Lower lobe of right lung (tissue), 2 donors: ENCODE measurements around the gene CYTH3. TPM values are rescaled to one million over a fixed set of nuclear protein-coding genes. Genes with fewer than 3 reads are reported as not detected.

ENCODE experiments used
- ATAC-seq, 2 donors: fragments of 200-7000 bp; cut with Tn5 transposase; one replicate each; pipeline ENCODE4 v1.9.1; 2020 to 2022; ENCODE audit warnings: mild to moderate bottlenecking in 2 of 2, moderate library complexity in 2 of 2
- DNase-seq: peaks from one replicate; pipeline ENCODE4 v3.0.0-alpha.2; 2020
- H3K27ac ChIP-seq: fragments of 200-600 bp; one replicate; pipeline ENCODE4 v1.8.0; 2022
- H3K27me3 ChIP-seq: fragments of 200-600 bp; one replicate; pipeline ENCODE4 v1.8.0; 2022; ENCODE audit warnings: low read depth
- H3K36me3 ChIP-seq: fragments of 200-600 bp; one replicate; pipeline ENCODE4 v1.8.0; 2022; ENCODE audit warnings: mild to moderate bottlenecking
- H3K4me1 ChIP-seq: fragments of 200-600 bp; one replicate; pipeline ENCODE4 v1.8.0; 2022
- H3K4me3 ChIP-seq: fragments of 200-600 bp; one replicate; pipeline ENCODE4 v1.8.0; 2022; ENCODE audit warnings: mild to moderate bottlenecking
- H3K9me3 ChIP-seq: fragments of 200-600 bp; one replicate; pipeline ENCODE4 v1.8.0; 2022
- intact Hi-C: fragments of 100-400 bp; cut with DNase I; formaldehyde crosslinking; loops from one replicate; pipeline ENCODE4 v1.11.0; 2022
- total RNA-seq: library from RNA; stranded (reverse); fragmentation: NEBNext Ultra II Directional; extraction: Animal tissue kit (Norgen Biotek cat#: 25700); gene quantifications from one replicate; pipeline ENCODE4 v1.2.1, GENCODE V29; 2021
- TF ChIP-seq, protein P1 (sequence below): fragments of 200-600 bp; IDR thresholded peaks from one replicate; pipeline ENCODE4 v1.8.0; 2022; ENCODE audit warnings: antibody characterized with exemption, mild to moderate bottlenecking
- donor health status: DM: no; HTN: yes; CAD: no; lungs with severe emphysema.

CYTH3 gene
- total RNA-seq, 1 donor from 2014 or later: 26.1 TPM

DNA sequence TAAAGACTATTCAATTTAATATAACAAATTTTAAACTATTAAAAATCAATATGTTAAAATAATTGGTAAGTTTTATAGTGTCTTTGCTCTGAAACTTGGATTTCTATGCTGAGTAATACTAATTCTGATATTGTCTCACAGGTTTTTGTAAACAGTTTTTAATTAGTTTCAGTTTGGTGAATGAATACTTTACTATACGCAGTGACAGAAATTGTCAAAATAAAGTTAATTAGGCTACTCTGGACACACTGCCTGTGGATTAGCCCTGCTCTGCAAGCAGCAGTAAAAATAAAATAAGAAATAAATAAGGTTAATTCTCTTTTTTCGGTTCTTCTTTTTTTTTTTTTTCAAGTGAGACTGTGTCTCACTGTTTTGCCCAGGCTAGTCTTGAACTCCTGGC, 135.9 kb downstream of the CYTH3 start:
- H3K27ac ChIP-seq: no peak overlapping the region
- H3K4me3 ChIP-seq: no peak overlapping the region
- H3K27me3 ChIP-seq: no peaks in the 10 kb centered on the region
- intact Hi-C loops: no loop called here
- no peaks in the 10 kb centered on the region for H3K4me1 ChIP-seq
- no peaks in the 10 kb centered on the region for H3K9me3 ChIP-seq
- ATAC-seq: no peak
- DNase-seq: no peak
- H3K36me3 ChIP-seq: peaks cover 83% of the 10 kb centered on the region
- TF ChIP-seq, protein P1, sequence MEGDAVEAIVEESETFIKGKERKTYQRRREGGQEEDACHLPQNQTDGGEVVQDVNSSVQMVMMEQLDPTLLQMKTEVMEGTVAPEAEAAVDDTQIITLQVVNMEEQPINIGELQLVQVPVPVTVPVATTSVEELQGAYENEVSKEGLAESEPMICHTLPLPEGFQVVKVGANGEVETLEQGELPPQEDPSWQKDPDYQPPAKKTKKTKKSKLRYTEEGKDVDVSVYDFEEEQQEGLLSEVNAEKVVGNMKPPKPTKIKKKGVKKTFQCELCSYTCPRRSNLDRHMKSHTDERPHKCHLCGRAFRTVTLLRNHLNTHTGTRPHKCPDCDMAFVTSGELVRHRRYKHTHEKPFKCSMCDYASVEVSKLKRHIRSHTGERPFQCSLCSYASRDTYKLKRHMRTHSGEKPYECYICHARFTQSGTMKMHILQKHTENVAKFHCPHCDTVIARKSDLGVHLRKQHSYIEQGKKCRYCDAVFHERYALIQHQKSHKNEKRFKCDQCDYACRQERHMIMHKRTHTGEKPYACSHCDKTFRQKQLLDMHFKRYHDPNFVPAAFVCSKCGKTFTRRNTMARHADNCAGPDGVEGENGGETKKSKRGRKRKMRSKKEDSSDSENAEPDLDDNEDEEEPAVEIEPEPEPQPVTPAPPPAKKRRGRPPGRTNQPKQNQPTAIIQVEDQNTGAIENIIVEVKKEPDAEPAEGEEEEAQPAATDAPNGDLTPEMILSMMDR: no peak

DNA sequence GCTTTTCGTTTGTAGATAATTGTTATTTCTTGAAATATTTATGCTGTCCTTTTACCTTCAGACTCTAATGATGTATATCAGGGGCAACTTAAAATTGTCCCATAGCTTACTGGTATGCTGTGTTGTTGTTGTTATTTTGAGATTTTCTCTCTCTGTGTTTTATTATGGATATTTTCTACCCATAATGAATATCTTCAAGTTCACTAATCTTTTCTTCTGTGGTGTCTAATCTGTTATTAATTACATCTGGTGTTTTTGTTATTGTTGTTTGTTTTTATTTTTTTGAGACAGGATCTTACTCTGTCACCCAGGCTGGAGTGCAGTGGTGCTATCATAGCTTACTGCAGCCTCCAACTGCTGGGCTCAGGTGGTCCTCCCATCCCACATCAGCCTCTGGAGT, 139.2 kb downstream of the CYTH3 start:
- no peak for ATAC-seq
- peaks cover 80% of the 10 kb centered on the region for H3K36me3 ChIP-seq

DNA sequence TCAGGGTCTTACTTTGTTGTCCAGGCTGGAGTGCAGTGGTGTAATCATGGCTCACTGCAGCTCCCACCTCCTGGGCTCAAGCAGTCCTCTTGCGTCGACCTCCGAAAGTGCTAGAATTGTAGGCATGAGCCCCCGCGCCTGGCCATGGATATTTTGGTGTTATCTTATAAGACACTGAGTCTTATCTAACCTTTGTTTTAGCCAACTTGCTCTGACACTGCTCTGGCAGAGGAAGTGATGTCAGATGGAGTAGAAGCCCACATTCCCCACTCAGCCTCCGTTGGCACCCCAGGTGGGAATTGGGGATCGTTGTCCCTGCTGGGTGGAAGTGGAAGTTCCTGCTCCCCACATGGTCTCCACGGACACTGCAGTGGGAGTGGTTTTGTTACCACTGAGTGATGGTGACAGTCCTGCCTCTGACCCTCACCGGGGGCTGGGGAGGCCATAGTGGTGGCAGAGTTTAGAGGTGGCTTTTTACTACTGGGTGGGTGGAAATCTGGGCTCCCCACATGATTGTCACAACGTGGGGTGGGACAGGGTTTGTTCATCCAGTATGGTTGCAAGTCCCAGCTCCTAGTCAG, 142.3 kb downstream of the CYTH3 start:
- Histone ChIP-seq H3K27ac (no peak overlapping the region), H3K27me3 (no peaks in the 10 kb centered on the region), H3K4me1 (no peaks in the 10 kb centered on the region), H3K4me3 (no peak overlapping the region), H3K36me3 (peaks cover 60% of the 10 kb centered on the region), H3K9me3 (no peaks in the 10 kb centered on the region)
- TF ChIP-seq, protein P1: no peak
- intact Hi-C loops: no loop called here
- DNase-seq (no peak), ATAC-seq (no peak)

More for the DNA sequence above, 139.2 kb downstream of the CYTH3 start:
- no peak for DNase-seq
- Histone ChIP-seq H3K9me3 (no peaks in the 10 kb centered on the region), H3K4me3 (no peak overlapping the region), H3K4me1 (no peaks in the 10 kb centered on the region), H3K27me3 (no peaks in the 10 kb centered on the region), H3K27ac (no peak overlapping the region)
- TF ChIP-seq, protein P1: no peak
- intact Hi-C loops: no loop called here

DNA sequence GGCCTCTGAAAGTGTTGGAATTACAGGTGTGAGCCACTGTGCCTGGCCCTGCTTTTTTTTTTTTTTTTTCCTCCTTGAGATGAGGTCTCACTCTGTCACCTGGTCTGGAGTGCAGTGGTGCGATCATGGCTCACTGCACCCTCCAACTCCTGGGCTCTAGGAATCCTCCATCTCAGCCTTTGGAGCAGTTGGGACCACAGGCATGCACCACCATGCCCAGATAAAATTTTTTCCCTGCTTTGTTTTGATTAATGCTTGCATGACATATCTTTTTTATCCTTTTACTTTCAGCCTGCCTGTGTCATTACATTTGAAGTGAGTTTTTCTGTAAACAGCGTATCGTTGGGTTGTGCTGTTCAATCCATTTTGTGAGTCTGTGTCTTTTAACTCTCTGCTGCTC, 144.2 kb downstream of the CYTH3 start:
- H3K36me3 ChIP-seq: peaks cover 50% of the 10 kb centered on the region
- TF ChIP-seq, protein P1: no peak
- intact Hi-C loops: no loop called here
- no peaks in the 10 kb centered on the region for H3K27me3 ChIP-seq
- no peaks in the 10 kb centered on the region for H3K9me3 ChIP-seq
- no peak for ATAC-seq
- H3K4me1 ChIP-seq: no peaks in the 10 kb centered on the region
- no peak overlapping the region for H3K27ac ChIP-seq
- DNase-seq: no peak
- H3K4me3 ChIP-seq: no peak overlapping the region

DNA sequence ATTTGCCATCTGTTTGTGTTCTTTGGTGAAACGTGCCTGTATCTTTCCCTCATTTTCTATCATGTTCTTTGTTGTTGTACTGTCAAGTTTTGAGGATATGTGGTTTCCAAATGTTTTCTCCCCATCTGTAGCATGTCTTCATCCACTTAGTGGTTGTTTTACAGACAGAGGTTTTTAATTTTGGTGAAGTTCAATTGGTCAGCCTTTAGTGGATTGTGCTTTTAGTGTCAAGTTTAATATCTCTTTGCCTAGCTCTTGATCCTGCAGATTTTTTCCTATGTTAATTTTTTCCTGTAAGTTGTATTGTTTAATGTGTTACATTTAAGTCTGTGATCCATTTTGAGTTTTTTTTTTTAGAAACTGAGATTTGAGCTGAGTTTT, 145.3 kb downstream of the CYTH3 start:
- ATAC-seq (no peak), DNase-seq (no peak)
- Histone ChIP-seq H3K9me3 (no peaks in the 10 kb centered on the region), H3K27me3 (no peaks in the 10 kb centered on the region), H3K36me3 (peaks cover 53% of the 10 kb centered on the region), H3K27ac (no peak overlapping the region), H3K4me1 (no peaks in the 10 kb centered on the region), H3K4me3 (no peak overlapping the region)
- intact Hi-C loops: no loop called here
- TF ChIP-seq, protein P1: no peak
